Raji (cell line): Measurements from ENCODE around the gene CCDC92B.

ENCODE experiments used
- POLR2A ChIP-seq: IDR thresholded peaks from 2 replicates; pipeline ENCODE4 v1.6.1; 2011; ENCODE audit warnings: low read depth, low read length, control low read depth; ENCODE audit not compliant: insufficient read depth

CCDC92B gene

DNA sequence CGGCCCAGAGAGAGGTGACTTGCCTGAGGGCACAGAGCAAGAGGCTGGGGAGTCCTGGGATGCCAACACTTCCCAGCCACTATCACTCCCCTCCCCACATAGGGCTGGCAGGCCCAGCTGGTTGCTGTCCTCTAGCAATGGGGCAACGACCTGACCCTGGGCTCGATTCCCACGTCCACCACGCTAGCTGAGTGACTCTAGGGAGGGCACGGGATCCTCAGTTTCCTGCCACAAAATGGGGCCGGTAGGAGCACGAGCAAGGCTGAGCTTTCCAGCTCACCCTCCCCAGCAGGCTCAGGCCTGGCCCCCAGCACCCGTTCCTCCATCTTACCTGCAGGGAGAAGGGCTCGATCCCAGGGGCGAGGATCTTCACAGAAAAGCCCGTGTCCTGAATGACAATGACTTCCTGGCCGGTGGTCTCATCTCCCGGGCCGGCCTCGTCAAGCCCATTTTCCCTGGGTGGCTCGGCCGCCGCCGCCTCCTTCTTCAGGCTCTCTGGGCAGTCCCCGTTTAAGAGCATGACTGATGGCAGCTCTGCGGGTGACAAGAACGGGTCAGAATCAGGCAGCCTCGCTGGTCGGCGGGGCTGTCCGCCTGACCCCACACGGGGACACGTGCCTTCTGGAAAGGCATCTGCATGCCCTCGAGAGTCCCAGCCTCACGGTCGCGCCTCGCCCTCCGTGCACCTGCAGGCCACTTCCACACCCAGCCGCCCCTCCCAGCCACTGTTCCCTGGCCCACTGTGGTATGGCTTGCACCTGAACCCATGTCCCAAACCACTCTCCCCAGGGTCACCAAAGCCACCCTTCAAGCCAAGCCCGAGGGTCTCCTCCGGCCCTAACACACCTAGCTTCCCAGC is 45.2 kb downstream of the CCDC92B start:
- no peak for TF ChIP-seq POLR2A

DNA sequence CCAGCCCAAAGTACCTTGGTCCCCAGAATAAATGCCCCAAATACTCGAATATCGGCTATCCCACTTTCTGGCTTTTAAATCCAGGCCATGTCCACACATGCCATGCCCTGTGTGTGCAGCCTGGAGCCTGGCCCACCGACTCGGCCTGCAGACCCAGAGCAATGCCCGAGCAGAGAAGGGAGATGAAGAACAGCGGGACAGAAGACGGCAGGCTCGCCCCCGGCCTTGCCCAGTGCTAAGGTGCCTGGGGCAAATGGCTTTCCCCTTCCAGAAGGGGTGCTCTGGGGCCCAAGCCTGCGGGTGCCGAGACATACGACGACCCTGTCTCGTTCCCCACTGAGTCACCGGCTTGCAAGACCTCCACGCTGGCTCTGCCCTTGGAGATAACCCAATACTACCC is 45.8 kb downstream of the CCDC92B start:
- no peak for TF ChIP-seq POLR2A

DNA sequence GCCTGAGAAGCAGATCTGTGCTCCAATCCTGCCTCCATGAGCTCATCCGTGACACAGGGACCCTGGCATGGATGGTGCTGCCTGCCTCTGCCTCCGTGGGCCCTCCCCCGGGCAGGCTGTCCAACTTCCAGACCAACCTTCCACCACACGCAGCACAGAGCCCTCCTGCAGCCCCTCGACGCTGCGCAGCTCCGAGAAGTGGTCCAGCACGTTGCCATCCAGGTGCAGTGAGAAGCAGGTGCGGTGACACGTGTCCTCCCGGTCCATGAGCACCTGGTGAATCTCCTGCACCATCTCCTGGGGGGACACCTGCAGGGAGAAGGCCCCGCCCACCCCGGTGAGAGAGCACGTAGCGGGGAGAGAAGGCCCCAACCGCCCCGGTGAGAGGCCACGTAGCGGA is 46.3 kb downstream of the CCDC92B start:
- TF ChIP-seq POLR2A: no peak

DNA sequence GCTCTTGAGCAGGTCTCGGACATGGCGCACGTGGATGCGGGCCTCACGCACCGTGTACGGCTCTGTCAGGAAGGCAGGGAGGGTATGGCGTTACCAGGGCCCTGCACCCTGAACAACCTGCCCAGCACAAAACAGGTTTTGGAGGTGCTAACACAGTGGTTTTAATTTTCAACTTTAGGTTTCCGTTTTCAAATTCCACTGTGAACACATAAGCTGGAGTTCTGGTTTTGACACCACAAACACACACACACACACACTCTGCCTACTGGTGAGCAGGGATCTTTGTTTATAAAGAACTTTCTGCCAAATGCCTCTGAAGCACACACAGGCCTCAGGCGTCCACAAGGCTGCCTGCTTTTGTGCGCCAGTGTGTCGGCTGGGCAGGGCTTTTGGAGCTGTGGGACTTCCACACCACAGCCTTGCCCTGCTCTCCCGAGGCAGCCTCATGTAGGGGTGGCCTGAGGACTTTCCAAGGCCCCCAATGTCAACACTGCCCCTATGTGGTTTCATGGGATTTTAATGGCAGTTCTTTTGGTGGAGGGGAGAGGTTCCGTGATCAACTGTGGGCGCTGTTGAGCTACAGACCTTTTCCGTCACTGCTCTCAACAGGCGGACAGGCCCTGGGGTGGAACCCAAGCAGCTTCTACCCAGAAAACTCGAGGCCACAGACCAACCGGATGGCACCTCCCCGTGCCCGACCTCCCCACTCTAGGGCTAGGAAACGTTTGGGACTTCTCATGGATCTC is 47.3 kb downstream of the CCDC92B start:
- TF ChIP-seq POLR2A: no peak

DNA sequence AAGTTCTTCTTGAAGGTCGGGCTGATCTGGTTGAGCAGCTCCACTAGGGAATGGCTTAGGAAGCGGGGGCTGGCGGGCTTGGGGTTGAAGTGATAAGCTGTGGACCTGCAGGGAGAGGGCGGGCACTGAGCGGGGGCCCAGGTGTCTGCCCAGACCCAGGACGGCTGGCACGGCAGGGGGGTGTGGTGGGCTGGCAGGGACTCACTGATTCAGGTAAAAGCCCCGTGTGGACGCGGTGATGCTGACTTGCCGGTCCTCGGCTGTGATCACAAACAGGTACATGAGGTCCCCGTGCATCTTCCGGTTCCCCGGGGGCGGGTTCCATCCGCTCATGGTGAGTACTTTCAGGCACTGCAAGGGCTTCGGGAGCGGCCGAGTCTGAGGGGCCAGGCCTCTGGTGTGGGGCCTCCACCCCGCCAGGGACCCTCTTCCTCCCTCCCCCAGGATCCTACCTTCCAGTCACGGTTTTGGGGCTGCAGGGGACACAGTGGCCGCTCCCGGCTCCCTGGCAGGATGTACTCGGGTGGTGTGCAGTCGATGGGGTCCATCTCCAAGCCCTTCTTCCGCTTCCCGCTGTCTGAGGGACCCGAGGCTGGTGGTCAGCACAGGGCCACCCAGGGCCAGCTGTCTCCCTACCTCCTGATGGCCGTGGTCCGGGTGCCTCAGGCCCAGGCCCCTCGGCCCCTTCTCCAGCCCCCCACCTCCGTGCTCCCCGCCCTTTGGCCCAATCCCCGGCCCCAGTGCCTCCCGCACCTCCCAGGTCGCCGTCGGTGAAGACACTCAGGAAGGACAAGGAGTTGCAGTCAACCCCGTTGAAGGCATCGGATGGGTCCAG is 48.1 kb downstream of the CCDC92B start:
- TF ChIP-seq POLR2A: no peak

DNA sequence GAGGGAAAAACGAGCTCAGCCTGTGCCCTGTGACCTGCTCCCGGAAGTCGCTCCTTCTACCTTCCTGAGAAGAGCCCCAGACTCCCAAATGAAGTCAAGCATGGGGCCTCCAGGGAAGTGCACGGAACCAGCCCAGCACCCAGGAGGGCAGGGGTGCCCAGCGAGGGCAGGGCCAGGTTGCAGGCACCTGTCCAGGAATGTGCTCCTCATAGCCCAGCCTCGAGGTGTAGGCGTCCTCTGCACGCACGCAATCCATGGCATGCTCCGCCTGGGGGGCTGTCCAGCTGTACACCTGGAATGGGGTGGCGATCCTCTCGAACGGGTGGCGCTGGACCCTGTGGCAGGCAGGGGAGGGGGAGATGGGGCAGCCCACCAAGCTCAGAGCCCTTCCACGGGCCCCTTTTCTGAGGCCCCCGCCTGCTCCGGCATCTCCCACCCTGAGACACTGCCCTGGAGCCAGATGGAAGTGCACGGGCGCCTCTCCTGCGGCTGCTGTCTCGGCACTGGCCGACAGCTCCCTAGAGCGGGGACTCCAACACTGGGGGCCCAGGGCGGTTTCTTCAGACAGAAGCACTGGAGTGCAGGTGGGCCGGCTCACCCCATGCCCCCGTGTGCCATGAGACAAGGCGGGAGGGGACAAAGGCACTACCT is 48.8 kb downstream of the CCDC92B start:
- no peak for TF ChIP-seq POLR2A

DNA sequence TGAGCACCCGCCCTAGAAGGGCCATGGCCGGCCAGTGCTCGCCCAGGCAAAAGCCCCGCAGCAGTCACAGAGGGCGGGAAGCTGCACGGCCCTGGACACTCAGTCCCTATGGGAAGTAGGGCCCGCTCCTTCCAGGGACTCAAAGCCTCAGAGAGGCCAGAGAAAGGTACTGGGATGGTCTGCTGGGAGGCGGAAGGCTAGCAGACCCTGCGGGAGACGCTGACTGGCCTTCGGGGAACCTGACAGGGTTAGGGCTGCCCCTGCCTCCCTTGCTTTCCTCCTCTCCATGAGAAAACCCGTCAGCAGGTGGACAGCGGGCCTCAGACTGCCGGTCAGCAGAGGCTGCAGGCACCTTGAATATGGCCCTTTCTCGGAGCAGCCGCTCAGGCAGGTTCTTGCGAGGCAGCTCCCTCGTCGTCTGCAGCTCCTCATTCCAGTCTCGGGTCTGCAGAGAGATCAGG is 49.4 kb downstream of the CCDC92B start:
- no peak for TF ChIP-seq POLR2A

DNA sequence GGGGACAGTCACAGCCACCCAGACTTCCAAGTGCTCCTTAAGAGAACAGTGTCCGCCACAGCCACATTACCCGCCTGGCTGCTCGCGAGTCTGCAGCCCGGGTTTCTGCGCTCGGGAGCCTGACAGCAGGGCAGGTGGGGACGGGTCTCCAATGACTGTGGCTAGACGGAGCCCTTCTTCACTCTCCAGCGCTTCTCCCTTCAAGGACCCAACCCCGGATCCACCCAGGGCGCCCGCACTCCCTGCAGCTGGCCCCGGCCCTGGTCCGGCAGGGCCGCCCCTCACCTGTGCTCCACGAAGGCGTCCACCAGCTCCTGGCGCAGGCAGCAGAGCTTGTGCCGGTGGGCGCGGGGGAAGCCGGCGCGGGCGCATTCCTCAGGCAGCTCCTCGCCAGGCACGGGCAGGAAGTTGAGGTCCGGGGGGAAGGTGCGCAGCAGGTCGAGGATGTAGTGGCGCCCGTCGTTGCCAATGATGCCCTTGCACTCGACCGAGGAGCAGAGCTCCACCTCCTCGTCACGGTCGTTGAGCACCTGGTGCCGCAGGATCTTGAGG is 51.8 kb downstream of the CCDC92B start:
- no peak for TF ChIP-seq POLR2A

DNA sequence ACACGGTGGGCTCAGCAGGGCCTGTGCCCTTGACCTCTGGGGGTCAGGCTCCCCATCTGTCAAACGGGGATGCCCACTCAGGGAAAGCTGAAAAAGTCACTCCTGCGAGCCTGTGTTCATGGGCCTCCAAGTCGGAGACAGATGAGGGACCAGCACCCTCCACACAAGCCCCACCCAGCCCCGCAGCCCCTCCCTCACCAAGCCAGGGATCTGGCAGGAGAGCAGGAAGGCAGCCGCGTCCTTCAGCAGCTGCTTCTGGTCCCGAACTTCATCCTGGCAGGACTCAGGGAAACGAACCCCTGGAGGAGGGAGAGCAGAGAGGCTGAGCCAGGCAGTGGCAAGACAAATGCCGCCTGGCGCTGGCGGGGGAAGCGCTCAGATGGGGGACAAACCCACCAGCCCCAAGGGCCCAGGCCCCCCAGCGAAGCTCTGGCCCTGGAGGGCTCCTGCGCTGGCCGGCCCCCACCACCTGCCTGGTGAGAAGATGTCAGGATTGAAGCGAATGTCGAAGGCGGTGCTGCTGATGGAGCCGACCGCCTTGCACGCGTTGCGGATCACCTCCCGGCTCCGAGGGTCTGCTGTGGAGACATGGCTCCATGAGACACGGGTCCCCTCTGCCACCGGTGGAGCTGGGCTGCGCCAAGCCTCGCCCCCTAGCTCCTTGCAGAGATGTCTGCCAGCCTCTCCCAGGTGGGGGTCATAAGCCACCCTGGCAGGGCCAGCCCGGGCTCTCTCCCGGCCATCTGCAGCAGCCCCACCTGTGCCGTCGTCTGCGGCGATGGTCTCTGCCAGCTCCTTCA is 53.3 kb downstream of the CCDC92B start:
- no peak for TF ChIP-seq POLR2A

DNA sequence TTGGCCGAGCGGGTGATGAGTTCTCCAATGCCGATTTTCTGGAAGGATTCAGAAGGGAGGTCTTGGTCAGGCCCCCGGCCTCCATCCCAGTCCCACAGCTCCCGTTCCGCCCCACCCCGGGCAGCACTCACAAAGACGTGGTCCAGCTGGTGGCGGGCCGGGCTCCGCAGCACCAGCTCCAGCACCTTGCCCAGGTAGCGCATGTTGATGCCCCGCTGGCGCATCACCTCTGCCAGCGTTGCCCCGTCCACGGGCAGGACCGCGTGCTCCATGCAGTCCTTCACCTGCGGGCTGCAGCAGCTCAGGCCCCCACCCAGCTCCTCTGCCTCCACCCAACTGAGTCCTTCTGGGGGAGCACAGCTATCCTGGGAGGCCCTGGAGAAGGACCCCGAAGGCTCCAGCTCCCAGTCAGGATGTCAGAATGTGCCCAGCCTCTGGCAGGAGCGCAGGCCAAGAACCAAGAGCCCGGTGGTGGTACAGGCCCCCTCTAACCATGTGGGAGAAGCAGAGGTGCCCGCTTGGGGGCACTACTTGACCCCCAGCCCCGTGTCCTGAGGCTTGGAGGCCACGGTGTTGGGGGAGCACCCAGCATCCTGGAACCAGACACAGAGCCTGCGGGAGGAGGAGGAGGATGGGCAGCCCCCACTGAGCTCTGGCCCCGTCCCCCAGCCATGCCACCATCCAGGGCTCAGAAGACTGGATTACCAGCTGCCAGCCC is 54.0 kb downstream of the CCDC92B start:
- TF ChIP-seq POLR2A: no peak

DNA sequence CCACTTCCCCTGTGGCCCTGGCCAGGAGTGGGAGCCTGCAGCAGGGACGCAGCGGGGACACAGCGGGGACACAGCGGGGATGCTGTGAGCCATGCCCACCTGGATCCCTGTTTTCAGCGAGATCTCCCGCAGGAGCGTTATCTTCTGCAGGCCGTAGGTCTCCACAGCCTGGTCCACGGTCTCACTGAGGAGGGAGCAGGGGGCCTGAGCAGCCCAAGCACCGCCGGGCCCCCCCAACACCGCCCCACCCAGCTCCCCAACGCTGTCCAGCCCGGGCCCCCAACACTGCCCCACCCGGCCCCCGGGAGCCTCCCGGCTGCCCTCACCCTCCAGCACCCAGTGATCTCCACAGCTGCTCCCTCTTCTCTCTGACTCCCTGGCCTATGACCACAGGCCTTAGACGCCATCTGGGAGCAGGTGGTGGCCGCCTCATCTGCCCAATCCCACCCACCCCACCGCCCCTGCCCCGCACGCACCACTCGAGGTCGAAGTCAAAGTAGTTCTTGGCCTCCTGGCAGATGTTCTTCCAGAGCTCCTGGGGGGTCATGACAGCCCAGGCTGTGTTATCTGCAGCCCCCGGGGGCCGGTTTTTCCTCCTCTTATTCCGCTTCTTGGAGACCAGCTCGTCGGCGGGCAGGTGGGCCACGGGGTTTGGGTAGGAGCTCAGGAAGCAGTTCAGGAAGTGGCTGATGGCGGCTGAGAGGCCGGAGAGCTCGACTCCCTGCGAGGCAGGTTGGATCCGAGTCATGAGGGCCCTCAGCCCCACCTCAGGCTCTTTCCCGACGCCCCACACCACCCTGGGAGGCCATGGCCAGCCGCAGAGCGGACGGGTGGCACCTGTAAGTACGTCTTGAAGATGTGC is 54.8 kb downstream of the CCDC92B start:
- TF ChIP-seq POLR2A: no peak
